ENCODE results near the gene RHOV. TPM values are rescaled to one million over a fixed set of nuclear protein-coding genes. Genes with fewer than 3 reads are reported as not detected.
A peak's percentile ranks its signal among the peaks of the same experiment; 100 is the strongest.

Gene RHOV
- polyA plus RNA-seq, 2 of the 4 experiments (the other 2 are of a cell fraction): 7.6 to 13.0 TPM

GRCh38 chr15:40845511-40846284 is 28.3 kb downstream of the RHOV start:
- no peak for DNase-seq (ENCODE audit: low read depth in 1 of 2, low spot score in 1 of 2)
- peaks cover 23% of the 10 kb centered on the region for H3K4me1 ChIP-seq
- TF ChIP-seq HOXB13 (CRISPR knock-in tag; IDR thresholded peaks at IDR 0.05; ENCODE audit: low read depth) (no peak), HEYL (CRISPR knock-in tag; IDR thresholded peaks at IDR 0.05) (no peak), ATOH8 (CRISPR knock-in tag; IDR thresholded peaks at IDR 0.05; ENCODE audit: low read depth) (no peak)
- no peaks in the 10 kb centered on the region for H3K9me3 ChIP-seq
- WGBS (ENCODE audit: missing lambda C conversion rate): 83% methylated on average over 7 of the region's 8 CpGs
- no peak for FAIRE-seq
- no peak overlapping the region for H3K4me3 ChIP-seq
- peak in 1 of 2 experiments; percentile 18; a peak in 3 of 6 replicates for ATAC-seq
- 0 out of 3 replicates have a peak overlapping the region, but pooled peaks have one; percentile 14 for H3K4me2 ChIP-seq
- CTCF ChIA-PET: interaction anchor here (2.2 to 8.2 kb wide), 2 partner anchors 12 to 47 kb away, joined by 7 to 82 read pairs; no protein-coding TSS in a partner anchor
- H3K27ac ChIP-seq: peak overlapping the region in 1 of 2 experiments; percentile 21; a peak in 1 of 6 replicates
- POLR2A ChIA-PET: no interaction called here

GRCh38 chr15:40845036-40845435 is 29.0 kb downstream of the RHOV start:
- ATAC-seq (no peak), DNase-seq (ENCODE audit: low read depth in 1 of 2, low spot score in 1 of 2) (no peak), FAIRE-seq (no peak)
- CTCF ChIA-PET: interaction anchor here (0.6 to 8.2 kb wide), 2 partner anchors 13 to 374 kb away, joined by 3 to 82 read pairs; no protein-coding TSS in a partner anchor
- Histone ChIP-seq H3K27ac (no peak overlapping the region), H3K4me2 (no peak overlapping the region), H3K4me3 (no peak overlapping the region), H3K4me1 (peaks cover 23% of the 10 kb centered on the region), H3K9me3 (no peaks in the 10 kb centered on the region)
- TF ChIP-seq NFE2L2 (conservative IDR thresholded peaks at IDR 0.05; ENCODE audit: low read length) (no peak), ZFP36 (IDR thresholded peaks at IDR 0.05; ENCODE audit: borderline replicate concordance, partially characterized antibody) (no peak), HOXB13 (CRISPR knock-in tag; IDR thresholded peaks at IDR 0.05; ENCODE audit: low read depth) (no peak), EP300 (IDR thresholded peaks at IDR 0.05) (no peak), POLR2AphosphoS2 (conservative IDR thresholded peaks at IDR 0.05; ENCODE audit: low read length) (no peak), MAX (IDR thresholded peaks at IDR 0.05) (no peak), MYC (IDR thresholded peaks at IDR 0.05; ENCODE audit: borderline replicate concordance, low read length) (no peak), CHD4 (IDR thresholded peaks at IDR 0.05; ENCODE audit: borderline replicate concordance) (no peak), HDAC2 (IDR thresholded peaks at IDR 0.05) (no peak)
- WGBS (ENCODE audit: missing lambda C conversion rate): 90% methylated on average over 11 of the region's 12 CpGs
- POLR2A ChIA-PET: no interaction called here

- FAIRE-seq (no peak), ATAC-seq (no peak), DNase-seq (ENCODE audit: low read depth in 1 of 2, low spot score in 1 of 2) (no peak)
- H3K27ac ChIP-seq: no peak overlapping the region; a peak in 1 of 6 replicates
- peak overlapping the region; percentile 92; the same call in 1 of the 3 replicates for H3K4me2 ChIP-seq
- peaks cover 23% of the 10 kb centered on the region for H3K4me1 ChIP-seq
- ChIA-PET CTCF (interaction anchor here (0.6 to 8.2 kb wide), 2 partner anchors 13 to 374 kb away, joined by 3 to 82 read pairs; no protein-coding TSS in a partner anchor), POLR2A (no interaction called here)
- no peaks in the 10 kb centered on the region for H3K9me3 ChIP-seq
- TF ChIP-seq MAZ (IDR thresholded peaks at IDR 0.05; ENCODE audit: borderline replicate concordance, low read depth, low read length): no peak
- TF ChIP-seq TP53 (CRISPR knock-in tag; IDR thresholded peaks at IDR 0.05): no peak
- no peak for TF ChIP-seq HOXB5 (CRISPR knock-in tag; IDR thresholded peaks at IDR 0.05)
- TF ChIP-seq HMGXB4 (CRISPR knock-in tag; IDR thresholded peaks at IDR 0.05; ENCODE audit: borderline replicate concordance): no peak
- TF ChIP-seq FOXS1 (CRISPR knock-in tag; IDR thresholded peaks at IDR 0.05): no peak
- TF ChIP-seq NFE2L2 (conservative IDR thresholded peaks at IDR 0.05; ENCODE audit: low read length): no peak
- TF ChIP-seq HOXA7 (CRISPR knock-in tag; IDR thresholded peaks at IDR 0.05): no peak
- TF ChIP-seq CTCF (IDR thresholded peaks at IDR 0.05): no peak
- TF ChIP-seq EHF (CRISPR knock-in tag; IDR thresholded peaks at IDR 0.05): no peak
- TF ChIP-seq HEYL (CRISPR knock-in tag; IDR thresholded peaks at IDR 0.05): no peak
- no peak for TF ChIP-seq CEBPB (IDR thresholded peaks at IDR 0.05)
- TF ChIP-seq RARB (CRISPR knock-in tag; IDR thresholded peaks at IDR 0.05): no peak
- TF ChIP-seq GATA3 (IDR thresholded peaks at IDR 0.05; ENCODE audit: borderline replicate concordance): no peak
- no peak for TF ChIP-seq POLR2A (IDR thresholded peaks at IDR 0.05; ENCODE audit: low read length)
- TF ChIP-seq ZSCAN20 (CRISPR knock-in tag; IDR thresholded peaks at IDR 0.05): no peak
- no peak for TF ChIP-seq JUNB (IDR thresholded peaks at IDR 0.05)
- no peak for TF ChIP-seq KDM1A (IDR thresholded peaks at IDR 0.05; ENCODE audit: low read depth)
- no peak for TF ChIP-seq HDAC2 (IDR thresholded peaks at IDR 0.05)
- no peak for TF ChIP-seq CHD4 (IDR thresholded peaks at IDR 0.05; ENCODE audit: borderline replicate concordance)
- TF ChIP-seq PBX3 (IDR thresholded peaks at IDR 0.05): no peak
- H3K4me3 ChIP-seq: no peak overlapping the region
- 97% methylated on average over 14 of the region's 28 CpGs for WGBS (ENCODE audit: missing lambda C conversion rate)
Measured at GRCh38 chr15:40844696-40845030, 29.4 kb downstream of the RHOV start.

Measured in A549 (cell line).